Neuronal stem cell (in vitro differentiated cells): ENCODE data around the gene SMG1.

Experiments used
- DNase-seq: peaks from one replicate; pipeline ENCODE4 v3.0.0-alpha.2; 2013; ENCODE audit warnings: low spot score
- H2AFZ ChIP-seq: one replicate; pipeline ENCODE4 v1.6.1; 2013; ENCODE audit warnings: mild to moderate bottlenecking, low read length, inconsistent platforms
- H2AK5ac ChIP-seq: 2 replicates; pipeline ENCODE4 v1.6.1; 2013; ENCODE audit warnings: low read depth, mild to moderate bottlenecking, inconsistent platforms, low read length, moderate library complexity, mixed read lengths
- H2BK120ac ChIP-seq: 2 replicates; pipeline ENCODE4 v1.6.1; 2013; ENCODE audit warnings: low read depth, mild to moderate bottlenecking, inconsistent platforms, low read length, moderate library complexity, mixed read lengths
- H2BK12ac ChIP-seq: one replicate; pipeline ENCODE4 v1.6.1; 2013; ENCODE audit warnings: low read length, inconsistent platforms
- H2BK15ac ChIP-seq: 2 replicates; pipeline ENCODE4 v1.6.1; 2013; ENCODE audit warnings: mild to moderate bottlenecking, low read length, inconsistent platforms, mixed read lengths
- H2BK5ac ChIP-seq: one replicate; pipeline ENCODE4 v1.6.1; 2013; ENCODE audit warnings: inconsistent platforms, mild to moderate bottlenecking, low read length, moderate library complexity
- H3K14ac ChIP-seq: one replicate; pipeline ENCODE4 v1.6.1; 2013; ENCODE audit warnings: low read length, inconsistent platforms
- H3K18ac ChIP-seq: 2 replicates; pipeline ENCODE4 v1.6.1; 2013; ENCODE audit warnings: low read length, inconsistent platforms
- H3K23ac ChIP-seq: 2 replicates; pipeline ENCODE4 v1.6.1; 2013; ENCODE audit warnings: low read depth, mild to moderate bottlenecking, mixed read lengths, low read length, inconsistent platforms; ENCODE audit not compliant: poor library complexity
- H3K27ac ChIP-seq: replicated peaks from 3 replicates; pipeline ENCODE4 v1.5.1; 2013; ENCODE audit warnings: low read length, inconsistent platforms
- H3K27me3 ChIP-seq, 3 experiments: 2 replicates each; pipeline ENCODE4 v1.6.1; 2013; ENCODE audit warnings: low read length in 3 of 3, mild to moderate bottlenecking in 2 of 3, inconsistent platforms in 1 of 3, low read depth in 1 of 3, mixed read lengths in 1 of 3, moderate library complexity in 1 of 3; ENCODE audit not compliant: control insufficient read depth in 3 of 3, insufficient read depth in 3 of 3
- H3K36me3 ChIP-seq, 2 donors: replicated peaks in 1 of 2; 2 replicates each; pipeline ENCODE4 v1.6.1; 2013; ENCODE audit warnings: low read length in 2 of 2; ENCODE audit not compliant: control insufficient read depth in 2 of 2, insufficient read depth in 2 of 2
- H3K4ac ChIP-seq: 2 replicates; pipeline ENCODE4 v1.6.1; 2013; ENCODE audit warnings: inconsistent platforms, mild to moderate bottlenecking, low read length, moderate library complexity
- H3K4me1 ChIP-seq, 2 donors: 1 replicate in 1 of 2; 2 replicates in 1 of 2; pipeline ENCODE4 v1.6.1; 2013; ENCODE audit warnings: low read length in 2 of 2, low read depth in 1 of 2; ENCODE audit not compliant: control insufficient read depth in 2 of 2, insufficient read depth in 1 of 2
- H3K4me2 ChIP-seq: one replicate; pipeline ENCODE4 v1.6.1; 2013; ENCODE audit warnings: mild to moderate bottlenecking, low read length, inconsistent platforms; ENCODE audit not compliant: insufficient read depth, poor library complexity, severe bottlenecking
- H3K4me3 ChIP-seq, 2 donors: 2 replicates each; pipeline ENCODE4 v1.5.1; 2013; ENCODE audit warnings: low read length in 2 of 2, mild to moderate bottlenecking in 2 of 2, inconsistent platforms in 1 of 2, moderate library complexity in 1 of 2
- H3K79me1 ChIP-seq: one replicate; pipeline ENCODE4 v1.6.1; 2013; ENCODE audit warnings: low read depth, mild to moderate bottlenecking, inconsistent platforms, low read length, moderate library complexity
- H3K9ac ChIP-seq: one replicate; pipeline ENCODE4 v1.6.1; 2013; ENCODE audit warnings: mild to moderate bottlenecking, low read depth, low read length, inconsistent platforms; ENCODE audit not compliant: poor library complexity
- H3K9me3 ChIP-seq, 2 donors: replicated peaks in 1 of 2; 2 replicates each; pipeline versions ENCODE3 to v1.6.1; 2013; ENCODE audit warnings: low read length in 2 of 2, mild to moderate bottlenecking in 2 of 2, inconsistent platforms in 1 of 2, low read depth in 1 of 2, mixed read lengths in 1 of 2, moderate library complexity in 1 of 2; ENCODE audit not compliant: control insufficient read depth in 2 of 2, insufficient read depth in 1 of 2
- H4K8ac ChIP-seq: one replicate; pipeline ENCODE4 v1.6.1; 2013; ENCODE audit warnings: low read depth, mild to moderate bottlenecking, inconsistent platforms, low read length, moderate library complexity
- H4K91ac ChIP-seq: one replicate; pipeline ENCODE4 v1.6.1; 2013; ENCODE audit warnings: low read length, low read depth, mild to moderate bottlenecking, inconsistent platforms; ENCODE audit not compliant: poor library complexity
- WGBS, 2 donors: extraction: QIAGEN DNeasy Blood & Tissue Kit; methylation state at CpG; one replicate each; pipeline ENCODE4 v1.1.7; 2013; ENCODE audit warnings: missing lambda C conversion rate in 2 of 2, mixed read lengths in 1 of 2; ENCODE audit not compliant: insufficient read length in 2 of 2, insufficient replicate concordance in 1 of 2; ENCODE audit errors: extremely low coverage in 2 of 2; 5-methylcytosine and 5-hydroxymethylcytosine counted together

The SMG1 gene

GRCh38 chr16:18855196-18855595, 71.0 kb downstream of the SMG1 start:
- H2BK15ac ChIP-seq: no peak overlapping the region
- no peak overlapping the region for H2BK5ac ChIP-seq
- no peak overlapping the region for H3K4me3 ChIP-seq
- H2AK5ac ChIP-seq: no peak overlapping the region
- H3K36me3 ChIP-seq: peaks cover 15 to 76% of the 10 kb centered on the region in 2 donors
- H3K14ac ChIP-seq: no peak overlapping the region
- H2BK120ac ChIP-seq: no peak overlapping the region
- H3K27me3 ChIP-seq: no peaks in the 10 kb centered on the region
- no peak overlapping the region for H4K8ac ChIP-seq
- no peaks in the 10 kb centered on the region for H3K79me1 ChIP-seq
- H4K91ac ChIP-seq: no peak overlapping the region
- no peaks in the 10 kb centered on the region for H3K4me1 ChIP-seq
- H2AFZ ChIP-seq: no peak overlapping the region
- H3K9ac ChIP-seq: no peak overlapping the region
- no peak overlapping the region for H3K18ac ChIP-seq
- H3K4me2 ChIP-seq: no peak overlapping the region
- H3K27ac ChIP-seq: no peak overlapping the region
- no CpG with 5 or more reads among the region's 1 CpG for WGBS, 2 donors
- DNase-seq: no peak
- no peak overlapping the region for H3K4ac ChIP-seq
- H3K23ac ChIP-seq: no peak overlapping the region
- H2BK12ac ChIP-seq: no peak overlapping the region
- no peaks in the 10 kb centered on the region for H3K9me3 ChIP-seq

- H3K18ac ChIP-seq: no peak overlapping the region
- no peak overlapping the region for H3K27ac ChIP-seq
- H3K4me1 ChIP-seq: no peaks in the 10 kb centered on the region
- no peaks in the 10 kb centered on the region for H3K9me3 ChIP-seq
- no peak overlapping the region for H2BK120ac ChIP-seq
- no peak overlapping the region for H3K23ac ChIP-seq
- H4K8ac ChIP-seq: no peak overlapping the region
- no peak overlapping the region for H2BK15ac ChIP-seq
- peaks cover 19 to 90% of the 10 kb centered on the region in 2 donors for H3K36me3 ChIP-seq
- H2BK12ac ChIP-seq: no peak overlapping the region
- DNase-seq: no peak
- no peak overlapping the region for H3K4me2 ChIP-seq
- no peak overlapping the region for H2AFZ ChIP-seq
- no peak overlapping the region for H2AK5ac ChIP-seq
- H4K91ac ChIP-seq: no peak overlapping the region
- H3K4ac ChIP-seq: no peak overlapping the region
- no peak overlapping the region for H3K9ac ChIP-seq
- H3K14ac ChIP-seq: no peak overlapping the region
- no peak overlapping the region for H3K4me3 ChIP-seq
- no peaks in the 10 kb centered on the region for H3K79me1 ChIP-seq
- H3K27me3 ChIP-seq: no peaks in the 10 kb centered on the region
- H2BK5ac ChIP-seq: no peak overlapping the region
Measured at GRCh38 chr16:18853694-18854093, 72.5 kb downstream of the SMG1 start.

GRCh38 chr16:18852647-18853046, 73.6 kb downstream of the SMG1 start:
- no peak for DNase-seq
- Histone ChIP-seq H3K14ac (no peak overlapping the region), H4K91ac (no peak overlapping the region), H2AK5ac (no peak overlapping the region), H3K27ac (no peak overlapping the region), H2BK120ac (no peak overlapping the region), H3K4ac (no peak overlapping the region), H3K4me2 (no peak overlapping the region), H3K9ac (no peak overlapping the region), H3K18ac (no peak overlapping the region), H3K36me3 (peaks cover 24 to 93% of the 10 kb centered on the region in 2 donors), H4K8ac (no peak overlapping the region), H3K27me3 (no peaks in the 10 kb centered on the region), H2BK5ac (no peak overlapping the region), H3K79me1 (no peaks in the 10 kb centered on the region), H3K4me1 (no peaks in the 10 kb centered on the region), H2AFZ (no peak overlapping the region), H2BK15ac (no peak overlapping the region), H3K23ac (no peak overlapping the region), H2BK12ac (no peak overlapping the region), H3K4me3 (no peak overlapping the region), H3K9me3 (no peaks in the 10 kb centered on the region)
- no CpG with 5 or more reads among the region's 1 CpG for WGBS, 2 donors

GRCh38 chr16:18846416-18846815, 79.8 kb downstream of the SMG1 start:
- Histone ChIP-seq H3K36me3 (peaks cover 28 to 93% of the 10 kb centered on the region in 2 donors), H3K79me1 (no peaks in the 10 kb centered on the region)

More at GRCh38 chr16:18846416-18846815, 79.8 kb downstream of the SMG1 start:
- Histone ChIP-seq H3K4me1 (no peaks in the 10 kb centered on the region), H3K27ac (no peak overlapping the region), H2AK5ac (no peak overlapping the region), H2BK12ac (no peak overlapping the region), H3K4me2 (no peak overlapping the region), H2BK5ac (no peak overlapping the region), H3K27me3 (no peaks in the 10 kb centered on the region), H3K9me3 (no peaks in the 10 kb centered on the region), H4K91ac (no peak overlapping the region), H4K8ac (no peak overlapping the region), H2AFZ (no peak overlapping the region), H3K14ac (no peak overlapping the region), H3K18ac (no peak overlapping the region), H2BK15ac (no peak overlapping the region), H3K9ac (no peak overlapping the region), H2BK120ac (no peak overlapping the region), H3K4me3 (no peak overlapping the region), H3K4ac (no peak overlapping the region), H3K23ac (no peak overlapping the region)
- DNase-seq: no peak
- WGBS, 2 donors: no CpG with 5 or more reads among the region's 1 CpG
